NCI-H345 treated with DMSO at 0.1 percent for 48 hours (cell line): ENCODE measurements around the gene COPS2.
"Not testable (repeated sequence)": the region's sequence is repeated elsewhere in the genome, so short reads cannot be mapped to it uniquely, and the experiment has no call there.

ENCODE experiments used
- DNase-seq: peaks from one replicate; lab custom pipeline; 2025; ENCODE audit not compliant: unreplicated experiment; lab: John Stamatoyannopoulos, UW

Gene COPS2

GRCh38 chr15:49110158-49110944, 45.0 kb downstream of the COPS2 start:
- no peak for DNase-seq

GRCh38 chr15:49103002-49103401, 52.4 kb downstream of the COPS2 start:
- no peak for DNase-seq

GRCh38 chr15:49101536-49101935, 53.9 kb downstream of the COPS2 start:
- DNase-seq = no peak

GRCh38 chr15:49096090-49096750, 59.2 kb downstream of the COPS2 start:
- no peak for DNase-seq

GRCh38 chr15:49094923-49095322, 60.5 kb downstream of the COPS2 start:
- DNase-seq = no peak

DNA sequence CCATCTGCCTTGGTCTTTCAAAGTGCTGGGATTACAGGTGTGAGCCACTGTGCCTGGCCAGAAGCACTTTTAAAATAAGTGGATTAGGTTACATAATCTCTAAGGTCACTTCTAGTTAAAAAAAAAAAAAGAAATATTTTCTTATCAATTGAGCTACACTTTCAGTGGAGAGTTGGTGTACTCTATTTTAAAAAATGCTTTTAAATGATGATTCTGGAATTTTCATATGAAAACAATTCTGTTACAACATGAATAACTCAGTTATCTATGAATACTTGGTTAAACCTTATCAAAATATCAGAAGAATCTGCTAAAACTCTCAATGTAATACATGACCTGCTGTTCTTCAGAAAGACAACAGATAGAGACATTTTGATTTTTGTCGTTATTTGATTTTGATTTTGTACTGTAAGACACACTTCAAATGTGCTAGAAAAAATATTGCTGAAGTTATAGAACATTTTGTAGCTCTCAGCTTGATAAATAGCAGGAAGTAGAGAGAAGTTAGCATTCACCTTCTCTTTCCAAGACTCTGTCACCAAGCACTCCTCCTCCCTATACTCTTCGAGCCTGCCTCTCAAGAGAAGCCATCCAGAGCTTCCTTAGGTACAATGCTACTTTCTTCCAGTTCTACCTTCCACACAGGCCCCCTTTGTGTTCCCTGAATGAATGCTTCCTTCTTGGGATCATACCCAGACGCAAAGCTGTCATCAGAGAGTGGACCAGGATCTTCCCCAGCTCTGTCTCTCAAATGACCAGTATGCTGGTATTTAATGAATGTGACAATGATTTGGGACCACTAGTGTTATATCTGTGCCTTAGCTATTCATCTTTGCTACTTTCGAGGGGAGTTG, 61.9 kb downstream of the COPS2 start:
- no peak for DNase-seq

DNA sequence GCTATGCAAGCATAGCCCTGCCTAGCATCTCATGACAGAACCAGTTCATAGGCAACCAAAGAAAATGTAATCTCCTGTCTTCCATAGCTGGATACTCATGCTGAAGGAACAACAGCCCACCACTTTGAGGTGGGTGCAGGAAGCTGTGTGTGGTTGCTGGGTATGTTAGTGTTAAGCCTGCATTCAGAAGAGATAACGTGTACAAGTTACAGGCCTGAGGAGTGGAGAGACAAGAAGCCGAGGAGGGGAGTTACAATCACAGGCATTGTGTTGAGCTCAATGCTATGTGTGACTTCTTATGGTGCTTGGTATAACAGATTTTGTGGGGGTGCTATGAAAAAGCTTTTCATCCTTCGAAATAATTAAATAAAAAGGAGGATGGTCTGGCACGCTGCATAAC, 66.4 kb downstream of the COPS2 start:
- no peak for DNase-seq

DNA sequence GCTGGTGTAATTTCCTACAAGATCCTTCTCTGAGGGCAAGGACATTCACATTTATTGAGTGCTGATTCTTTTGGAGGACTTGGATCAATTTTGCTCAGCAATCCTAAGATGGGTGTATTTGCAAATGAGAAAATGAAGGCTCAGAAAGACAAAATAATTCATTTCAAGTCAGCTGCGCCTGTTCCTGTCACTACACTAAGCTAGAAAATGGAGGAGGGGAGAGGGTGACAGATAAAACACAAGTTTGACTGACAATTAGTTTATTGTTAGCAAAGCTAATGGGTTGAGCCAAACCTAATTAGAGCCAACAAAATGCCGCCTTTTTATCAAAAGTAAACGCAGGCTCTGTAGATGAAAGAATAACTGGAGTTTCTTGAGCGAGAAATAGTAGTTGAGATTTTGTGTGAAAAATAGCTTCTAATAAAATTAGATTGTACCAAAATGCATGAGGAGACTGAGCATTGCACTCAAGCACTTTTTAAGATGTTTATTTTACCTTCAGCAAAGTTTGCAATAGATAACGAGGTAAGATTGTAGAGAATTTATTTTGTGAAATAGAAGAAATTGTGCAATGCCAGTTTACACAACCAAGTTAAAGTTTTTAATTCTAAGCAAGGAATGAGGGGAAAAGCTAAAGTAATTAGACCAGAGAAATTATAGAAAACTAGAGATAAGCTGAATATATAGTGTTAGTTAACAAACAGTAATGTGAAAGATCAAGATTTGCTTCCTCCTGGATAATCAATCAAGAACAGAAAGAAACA, 69.5 kb downstream of the COPS2 start:
- DNase-seq = no peak

DNA sequence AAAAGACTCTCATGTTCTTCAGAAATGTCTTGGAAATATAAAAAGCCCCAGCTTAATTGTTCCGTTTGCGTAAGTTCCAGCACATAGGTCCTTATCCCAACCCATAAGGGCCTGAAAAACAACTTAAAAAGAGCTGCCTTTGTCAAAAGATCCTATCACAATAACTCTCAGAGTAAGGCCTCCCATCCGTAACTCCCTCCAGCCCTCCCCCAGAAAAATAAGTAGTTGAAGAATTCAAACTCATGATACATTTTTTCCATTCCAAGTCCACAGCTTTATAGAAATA, 71.2 kb downstream of the COPS2 start:
- no peak for DNase-seq

GRCh38 chr15:49083401-49084284, 71.8 kb downstream of the COPS2 start:
- DNase-seq = no peak

- no peak for DNase-seq
Measured at GRCh38 chr15:49082960-49083359, 72.4 kb downstream of the COPS2 start.

- no peak for DNase-seq
Measured at GRCh38 chr15:49079340-49080039, 75.9 kb downstream of the COPS2 start.

GRCh38 chr15:49075881-49076280, 79.5 kb downstream of the COPS2 start:
- DNase-seq = no peak

DNA sequence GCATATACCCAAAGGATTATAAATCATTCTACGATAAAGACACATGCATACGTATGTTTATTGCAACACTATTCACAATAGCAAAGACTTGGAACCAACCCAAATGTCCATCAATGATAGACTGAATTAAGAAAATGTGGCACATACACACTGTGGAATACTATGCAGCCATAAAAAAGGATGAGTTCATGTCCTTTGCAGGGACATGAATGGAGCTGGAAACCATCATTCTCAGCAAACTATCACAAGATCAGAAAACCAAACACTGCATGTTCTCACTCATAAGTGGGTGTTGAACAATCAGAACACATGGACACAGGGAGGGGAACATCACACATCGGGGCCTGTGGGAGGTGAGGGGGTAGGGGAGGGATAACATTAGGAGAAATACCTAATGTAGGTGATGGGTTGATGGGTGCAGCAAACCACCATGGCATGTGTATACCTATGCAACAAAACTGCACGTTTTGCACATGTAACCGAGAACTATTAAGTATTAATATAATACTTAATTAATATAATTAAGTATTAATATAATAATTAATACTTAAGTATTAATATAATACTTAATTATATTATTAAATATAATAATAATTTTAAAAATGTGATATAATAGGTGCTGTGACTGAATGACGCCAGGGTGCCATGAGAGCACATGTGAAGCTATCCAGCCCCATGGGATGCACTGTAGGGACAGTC, 80.7 kb downstream of the COPS2 start:
- DNase-seq = not testable (repeated sequence)
